ENCODE data around the gene OR4D10. TPM values are rescaled to one million over a fixed set of nuclear protein-coding genes. Genes with fewer than 3 reads are reported as not detected.
A peak's percentile ranks its signal among the peaks of the same experiment; 100 is the strongest.

OR4D10 gene
- total RNA-seq, 1 experiment from 2014 or later, result not detected

DNA sequence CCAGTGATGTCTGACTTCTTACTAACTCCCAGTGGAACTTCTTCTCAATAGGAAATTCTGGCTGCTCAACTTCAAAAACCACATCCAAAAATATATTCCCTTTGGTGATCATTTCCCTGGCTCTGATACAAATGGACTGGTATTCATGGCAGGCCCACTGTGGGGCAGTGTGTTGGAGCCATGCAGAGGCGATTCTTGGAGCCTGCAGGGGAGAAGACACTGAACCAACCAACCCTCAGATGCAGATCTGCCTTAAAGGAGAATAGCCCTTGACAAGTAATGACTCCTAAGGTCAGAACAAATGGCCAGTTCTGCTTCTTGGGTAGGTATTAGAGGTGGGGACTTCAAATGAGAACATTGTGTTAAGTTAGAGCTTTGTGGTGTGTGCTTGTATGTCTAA lies 50.4 kb downstream of the OR4D10 start:
- H2AFZ ChIP-seq (ENCODE audit: low read depth, low read length, poor library complexity, severe bottlenecking), result no peak overlapping the region
- DNase-seq (ENCODE audit: low read depth, low spot score) (peak; percentile 19), ATAC-seq (peak; percentile 95)
- H3K27me3 ChIP-seq (ENCODE audit: insufficient read depth, low read length), result no peaks in the 10 kb centered on the region
- ChIA-PET POLR2A (no interaction called here), CTCF (no interaction called here), RAD21 (ENCODE audit: low non-redundant PET in 1 of 2, low total read pairs in 2 of 2, uncharacterized antibody in 2 of 2, unreplicated experiment in 2 of 2) (no interaction called here)
- no peaks in the 10 kb centered on the region for H4K20me1 ChIP-seq (ENCODE audit: insufficient read depth)
- H3K27ac ChIP-seq (ENCODE audit: low read depth, low read length), result no peak overlapping the region
- no peak overlapping the region for H3K4me2 ChIP-seq (ENCODE audit: low read length)
- H3K4me3 ChIP-seq (replicated peaks in 1 of 2; ENCODE audit: low read depth in 1 of 2, low read length in 2 of 2), result no peak overlapping the region
- H3K9me2 ChIP-seq (ENCODE audit: insufficient read depth), result no peaks in the 10 kb centered on the region
- intact Hi-C loops (cut with micrococcal nuclease), result loop anchor here (5.0 kb wide), 1 partner anchor 159 kb away; no protein-coding TSS in a partner anchor
- no peaks in the 10 kb centered on the region for H3K9me3 ChIP-seq (ENCODE audit: control insufficient read depth in 1 of 2, insufficient read depth in 1 of 2, low read depth in 1 of 2, low read length in 2 of 2)
- no peaks in the 10 kb centered on the region for H3K4me1 ChIP-seq (ENCODE audit: control insufficient read depth in 1 of 2, insufficient read depth in 2 of 2, low read length in 2 of 2)
- no peaks in the 10 kb centered on the region for H3K36me3 ChIP-seq (ENCODE audit: control insufficient read depth in 1 of 2, insufficient read depth in 2 of 2, low read length in 2 of 2)
- no peak for TF ChIP-seq CBX3 (IDR thresholded peaks at IDR 0.05; ENCODE audit: low read depth)
- TF ChIP-seq CTCF (IDR thresholded peaks at IDR 0.05 in 2 of 3, conservative IDR thresholded peaks at IDR 0.05 in 1 of 3; ENCODE audit: borderline replicate concordance in 1 of 3, insufficient read depth in 1 of 3, low read depth in 2 of 3, low read length in 2 of 3), result peak in 2 of 3 experiments; percentile 41; a peak in 5 of 6 replicates
- TF ChIP-seq RAD21 (IDR thresholded peaks at IDR 0.05; ENCODE audit: low read depth), result peak; percentile 17; the same call in 1 of the 2 replicates
- H3K9ac ChIP-seq (ENCODE audit: low read length), result no peak overlapping the region
- H3K79me2 ChIP-seq (ENCODE audit: insufficient read depth, low read length), result no peaks in the 10 kb centered on the region
- no TSS peak for BruUV-seq (replicated peaks)

DNA sequence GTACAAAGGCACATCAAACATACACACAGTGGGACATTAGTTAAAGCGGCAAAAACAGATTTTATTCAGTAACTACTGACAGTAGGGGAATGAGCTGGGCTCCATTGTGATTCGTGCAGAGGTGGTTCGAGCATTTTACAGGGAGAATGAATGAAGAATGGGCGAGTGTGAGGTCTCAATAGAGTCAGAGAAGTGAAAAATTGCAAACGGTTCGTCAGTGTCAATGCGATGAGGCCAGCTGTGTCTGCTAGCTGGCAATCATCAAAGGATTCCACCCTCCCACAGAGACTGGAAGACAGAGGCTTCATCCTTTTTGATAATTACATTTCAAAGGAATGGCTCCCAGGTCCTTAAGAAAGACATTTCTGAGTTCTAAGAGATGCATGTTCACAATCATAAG lies 55.6 kb downstream of the OR4D10 start:
- POLR2A ChIA-PET, result no interaction called here
- RAD21 ChIA-PET (ENCODE audit: low non-redundant PET in 1 of 2, low total read pairs in 2 of 2, uncharacterized antibody in 2 of 2, unreplicated experiment in 2 of 2), result no interaction called here
- Histone ChIP-seq H3K9me3 (ENCODE audit: control insufficient read depth in 1 of 2, insufficient read depth in 1 of 2, low read depth in 1 of 2, low read length in 2 of 2) (no peaks in the 10 kb centered on the region), H3K27me3 (ENCODE audit: insufficient read depth, low read length) (no peaks in the 10 kb centered on the region), H4K20me1 (ENCODE audit: insufficient read depth) (no peaks in the 10 kb centered on the region), H3K4me2 (ENCODE audit: low read length) (no peak overlapping the region), H3K4me3 (replicated peaks in 1 of 2; ENCODE audit: low read depth in 1 of 2, low read length in 2 of 2) (no peak overlapping the region), H3K36me3 (ENCODE audit: control insufficient read depth in 1 of 2, insufficient read depth in 2 of 2, low read length in 2 of 2) (no peaks in the 10 kb centered on the region), H3K79me2 (ENCODE audit: insufficient read depth, low read length) (no peaks in the 10 kb centered on the region), H2AFZ (ENCODE audit: low read depth, low read length, poor library complexity, severe bottlenecking) (no peak overlapping the region), H3K27ac (ENCODE audit: low read depth, low read length) (no peak overlapping the region), H3K4me1 (ENCODE audit: control insufficient read depth in 1 of 2, insufficient read depth in 2 of 2, low read length in 2 of 2) (no peaks in the 10 kb centered on the region), H3K9me2 (ENCODE audit: insufficient read depth) (no peaks in the 10 kb centered on the region), H3K9ac (ENCODE audit: low read length) (no peak overlapping the region)
- CTCF ChIA-PET, result no interaction called here
- intact Hi-C loops (cut with micrococcal nuclease), result no loop called here
- DNase-seq (ENCODE audit: low read depth, low spot score) (no peak), ATAC-seq (no peak)
- TF ChIP-seq SP1 (IDR thresholded peaks at IDR 0.05; ENCODE audit: low read depth), result no peak
- TF ChIP-seq ZFX (IDR thresholded peaks at IDR 0.05), result no peak
- TF ChIP-seq EZH2 (IDR thresholded peaks at IDR 0.05), result no peak
- no peak for TF ChIP-seq YY1 (IDR thresholded peaks at IDR 0.05; ENCODE audit: extremely low read depth, insufficient replicate concordance, low read depth, low read length)
- no peak for TF ChIP-seq CTCF (IDR thresholded peaks at IDR 0.05 in 2 of 3, conservative IDR thresholded peaks at IDR 0.05 in 1 of 3; ENCODE audit: borderline replicate concordance in 1 of 3, insufficient read depth in 1 of 3, low read depth in 2 of 3, low read length in 2 of 3)
- no peak for TF ChIP-seq SRF (IDR thresholded peaks at IDR 0.05; ENCODE audit: low read depth)
- TF ChIP-seq, protein P1, sequence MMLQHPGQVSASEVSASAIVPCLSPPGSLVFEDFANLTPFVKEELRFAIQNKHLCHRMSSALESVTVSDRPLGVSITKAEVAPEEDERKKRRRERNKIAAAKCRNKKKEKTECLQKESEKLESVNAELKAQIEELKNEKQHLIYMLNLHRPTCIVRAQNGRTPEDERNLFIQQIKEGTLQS (IDR thresholded peaks at IDR 0.05), result no peak
- TF ChIP-seq POLR2A (IDR thresholded peaks at IDR 0.05; ENCODE audit: borderline replicate concordance, extremely low read depth, insufficient read depth, insufficient read length), result no peak
- no TSS peak for BruUV-seq (replicated peaks)
